Measurements from ENCODE around the gene ATP1A1. TPM values are rescaled to one million over a fixed set of nuclear protein-coding genes. Genes with fewer than 3 reads are reported as not detected.
A peak's percentile ranks its signal among the peaks of the same experiment; 100 is the strongest.

ATP1A1 gene
- total RNA-seq, 1 donor from 2014 or later, result 358 TPM

DNA sequence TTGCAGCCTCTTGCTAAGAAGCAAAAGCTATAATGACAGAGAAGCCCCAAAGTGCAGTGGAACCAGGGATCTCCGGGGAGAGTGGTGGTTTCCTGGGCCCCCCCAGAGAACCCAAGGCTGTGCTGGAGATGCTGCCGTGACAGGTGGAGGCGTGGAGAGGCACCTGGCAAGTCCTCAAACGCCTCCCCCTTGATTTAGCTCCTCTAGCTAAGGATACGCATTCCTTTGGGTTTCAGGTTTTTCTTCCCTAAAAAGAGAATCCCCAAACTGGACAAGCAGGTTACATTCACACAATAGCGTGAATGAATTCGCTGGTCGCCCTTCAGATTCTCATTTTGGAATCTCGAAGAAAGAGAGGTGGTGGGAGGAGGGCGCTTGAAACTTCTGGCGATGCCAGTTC lies 853 bp upstream of the ATP1A1 start:
- H3K27ac ChIP-seq, result peak overlapping the region; percentile 97
- intact Hi-C loops (cut with DNase I), result loop anchor here (10.0 kb wide), 1 partner anchor 207 kb away; no protein-coding TSS in a partner anchor
- H3K4me1 ChIP-seq, result peaks cover 36% of the 10 kb centered on the region
- TF ChIP-seq CTCF (IDR thresholded peaks at IDR 0.05) (no peak), POLR2A (IDR thresholded peaks at IDR 0.05) (no peak), POLR2AphosphoS5 (IDR thresholded peaks at IDR 0.05; ENCODE audit: insufficient read depth in 1 of 2, low read depth in 1 of 2) (no peak)
- H3K27me3 ChIP-seq, result no peaks in the 10 kb centered on the region
- peak overlapping the region; percentile 92 to 98 for H3K4me3 ChIP-seq
- no peaks in the 10 kb centered on the region for H3K9me3 ChIP-seq
- DNase-seq (ENCODE audit: extremely low spot score in 2 of 2), result no peak
- H3K36me3 ChIP-seq, result no peaks in the 10 kb centered on the region

GRCh38 chr1:116373431-116374352 lies 648 bp downstream of the ATP1A1 start:
- H3K27me3 ChIP-seq, result no peaks in the 10 kb centered on the region
- intact Hi-C loops (cut with DNase I), result loop anchor here (10.0 kb wide), 1 partner anchor 209 kb away; no protein-coding TSS in a partner anchor
- H3K9me3 ChIP-seq, result no peaks in the 10 kb centered on the region
- DNase-seq (ENCODE audit: extremely low spot score in 2 of 2), result no peak
- H3K27ac ChIP-seq, result peak overlapping the region; percentile 97
- H3K36me3 ChIP-seq, result no peaks in the 10 kb centered on the region
- TF ChIP-seq POLR2AphosphoS5 (IDR thresholded peaks at IDR 0.05; ENCODE audit: insufficient read depth in 1 of 2, low read depth in 1 of 2) (peak in 1 of 2 donors; percentile 78), CTCF (IDR thresholded peaks at IDR 0.05) (no peak), POLR2A (IDR thresholded peaks at IDR 0.05) (peak in 1 of 2 donors; percentile 29)
- peak overlapping the region; percentile 92 to 98 for H3K4me3 ChIP-seq
- peaks cover 50% of the 10 kb centered on the region for H3K4me1 ChIP-seq

DNA sequence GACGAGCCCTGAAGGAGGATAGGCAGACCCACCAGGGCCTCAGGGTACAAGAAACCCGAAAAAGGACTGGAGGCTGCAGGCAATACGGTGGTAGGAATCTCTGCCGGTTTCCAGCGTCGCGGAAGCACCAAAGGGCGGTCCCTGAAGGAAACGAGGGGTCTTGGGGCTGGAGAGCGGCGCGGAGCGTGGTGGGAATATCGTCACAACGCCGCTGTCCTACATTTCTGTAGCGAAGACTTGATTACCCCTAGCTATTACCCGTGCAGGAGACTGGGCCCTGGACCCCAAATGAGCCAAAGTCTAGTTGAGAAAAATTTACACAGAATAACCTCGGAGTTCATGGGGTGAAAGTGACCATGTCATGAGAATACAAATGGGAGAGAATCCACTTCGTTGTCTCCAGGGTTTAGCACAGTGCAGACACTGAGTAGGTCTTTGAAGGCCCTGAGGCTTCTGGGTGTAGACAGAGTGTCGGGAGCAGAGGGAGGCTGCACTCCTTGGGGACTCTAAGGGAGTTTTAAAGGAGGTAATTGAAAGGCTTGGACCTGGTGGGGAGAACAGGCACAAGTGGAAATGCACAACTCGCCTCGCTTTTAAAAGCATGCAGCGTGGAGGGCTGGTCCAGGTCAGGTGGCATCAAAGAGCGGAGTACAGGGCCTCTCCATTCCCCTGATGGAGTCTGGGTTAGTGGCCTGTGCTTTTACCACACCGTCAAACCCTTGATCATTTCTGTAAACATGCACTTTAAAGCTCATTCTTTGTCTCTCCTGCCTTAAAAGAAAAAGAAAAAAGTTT lies 1.5 kb downstream of the ATP1A1 start:
- Histone ChIP-seq H3K4me1 (peaks cover 59% of the 10 kb centered on the region), H3K27me3 (no peaks in the 10 kb centered on the region), H3K9me3 (no peaks in the 10 kb centered on the region), H3K36me3 (no peaks in the 10 kb centered on the region), H3K27ac (peak overlapping the region; percentile 97), H3K4me3 (peak overlapping the region; percentile 92 to 98)
- TF ChIP-seq CTCF (IDR thresholded peaks at IDR 0.05), result no peak
- TF ChIP-seq POLR2AphosphoS5 (IDR thresholded peaks at IDR 0.05; ENCODE audit: insufficient read depth in 1 of 2, low read depth in 1 of 2), result no peak
- no peak for TF ChIP-seq POLR2A (IDR thresholded peaks at IDR 0.05)
- intact Hi-C loops (cut with DNase I), result loop anchor here (10.0 kb wide), 1 partner anchor 210 kb away; no protein-coding TSS in a partner anchor
- DNase-seq (ENCODE audit: extremely low spot score in 2 of 2), result no peak

DNA sequence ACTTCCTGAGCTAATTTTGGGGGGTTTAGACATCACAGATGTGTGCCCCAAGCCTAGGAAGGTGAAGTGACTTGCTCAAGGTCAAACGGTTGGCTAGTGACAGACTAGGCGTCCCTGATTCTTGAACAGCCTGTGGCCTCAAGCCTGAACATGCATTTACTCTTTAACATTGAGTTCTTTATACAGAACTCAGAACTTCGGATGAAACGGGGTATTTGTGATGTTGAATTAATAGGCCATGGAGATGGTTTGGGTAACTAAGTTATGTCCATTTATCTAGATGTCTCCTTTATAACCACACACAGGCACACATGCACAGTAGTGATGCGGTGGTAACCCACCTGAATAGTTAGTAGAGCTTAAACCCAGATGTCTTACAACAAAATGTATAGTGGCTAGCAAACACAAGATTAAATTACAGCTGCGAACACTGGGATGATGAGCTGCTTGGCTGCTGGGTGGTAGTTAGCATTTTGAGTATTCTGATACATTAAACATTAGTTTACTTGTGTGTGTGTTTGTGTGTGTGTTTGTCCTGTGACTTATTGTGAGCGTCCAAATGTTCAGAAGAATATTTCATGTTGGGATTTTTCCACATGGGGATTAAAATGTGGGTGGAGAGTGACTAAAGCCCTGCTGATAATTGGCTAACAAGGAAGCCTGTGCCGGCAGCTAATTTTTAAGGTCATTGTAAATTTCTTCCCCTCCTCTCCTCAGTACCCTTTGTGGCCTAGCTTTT lies 2.3 kb downstream of the ATP1A1 start:
- Histone ChIP-seq H3K27me3 (no peaks in the 10 kb centered on the region), H3K4me3 (peak overlapping the region; percentile 92 to 98), H3K27ac (peak overlapping the region; percentile 97), H3K4me1 (peaks cover 67% of the 10 kb centered on the region), H3K36me3 (no peaks in the 10 kb centered on the region), H3K9me3 (no peaks in the 10 kb centered on the region)
- no peak for DNase-seq (ENCODE audit: extremely low spot score in 2 of 2)
- no peak for TF ChIP-seq CTCF (IDR thresholded peaks at IDR 0.05)
- TF ChIP-seq POLR2A (IDR thresholded peaks at IDR 0.05), result no peak
- no peak for TF ChIP-seq POLR2AphosphoS5 (IDR thresholded peaks at IDR 0.05; ENCODE audit: insufficient read depth in 1 of 2, low read depth in 1 of 2)
- intact Hi-C loops (cut with DNase I), result loop anchor here (10.0 kb wide), 1 partner anchor 211 kb away; no protein-coding TSS in a partner anchor

Data from vagina (tissue), 2 donors.